Measurements from ENCODE around the gene SNRPA1. TPM values are rescaled to one million over a fixed set of nuclear protein-coding genes. Genes with fewer than 3 reads are reported as not detected.
A peak's percentile ranks its signal among the peaks of the same experiment; 100 is the strongest.

SNRPA1 gene
- total and polyA plus RNA-seq, 2 of the 13 experiments (the other 11 are each of a cell fraction or from before 2014, with no cell fraction given): 41.2 to 108 TPM

- TF ChIP-seq, protein P1, sequence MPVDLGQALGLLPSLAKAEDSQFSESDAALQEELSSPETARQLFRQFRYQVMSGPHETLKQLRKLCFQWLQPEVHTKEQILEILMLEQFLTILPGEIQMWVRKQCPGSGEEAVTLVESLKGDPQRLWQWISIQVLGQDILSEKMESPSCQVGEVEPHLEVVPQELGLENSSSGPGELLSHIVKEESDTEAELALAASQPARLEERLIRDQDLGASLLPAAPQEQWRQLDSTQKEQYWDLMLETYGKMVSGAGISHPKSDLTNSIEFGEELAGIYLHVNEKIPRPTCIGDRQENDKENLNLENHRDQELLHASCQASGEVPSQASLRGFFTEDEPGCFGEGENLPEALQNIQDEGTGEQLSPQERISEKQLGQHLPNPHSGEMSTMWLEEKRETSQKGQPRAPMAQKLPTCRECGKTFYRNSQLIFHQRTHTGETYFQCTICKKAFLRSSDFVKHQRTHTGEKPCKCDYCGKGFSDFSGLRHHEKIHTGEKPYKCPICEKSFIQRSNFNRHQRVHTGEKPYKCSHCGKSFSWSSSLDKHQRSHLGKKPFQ (CRISPR knock-in tag; IDR thresholded peaks at IDR 0.05; ENCODE audit: insufficient replicate concordance): peak; percentile 47
- TF ChIP-seq HNF1A (IDR thresholded peaks at IDR 0.05; ENCODE audit: low read depth): no peak
- TF ChIP-seq HNF1A (CRISPR knock-in tag; IDR thresholded peaks at IDR 0.05; ENCODE audit: borderline replicate concordance): peak; percentile 83; the same call in 1 of the 2 replicates
- TF ChIP-seq ZNF282 (IDR thresholded peaks at IDR 0.05; ENCODE audit: partially characterized antibody): no peak
- TF ChIP-seq BCLAF1 (IDR thresholded peaks at IDR 0.05): no peak
- TF ChIP-seq IKZF1 (IDR thresholded peaks at IDR 0.05): no peak
- TF ChIP-seq NKX3-1 (CRISPR knock-in tag; IDR thresholded peaks at IDR 0.05): no peak; the same call in none of the 2 replicates
- peak; percentile 97 for TF ChIP-seq TGIF2 (CRISPR knock-in tag; IDR thresholded peaks at IDR 0.05)
- peak; percentile 37 for TF ChIP-seq ZNF142 (CRISPR knock-in tag; IDR thresholded peaks at IDR 0.05)
- peak; percentile 34; the same call in 1 of the 2 replicates for TF ChIP-seq ZNF263 (CRISPR knock-in tag; IDR thresholded peaks at IDR 0.05)
- TF ChIP-seq ZNF275 (CRISPR knock-in tag; IDR thresholded peaks at IDR 0.05; ENCODE audit: borderline replicate concordance): peak; percentile 58; the same call in 1 of the 2 replicates
- TF ChIP-seq REXO4 (CRISPR knock-in tag; IDR thresholded peaks at IDR 0.05; ENCODE audit: borderline replicate concordance): no peak
These were observed at the start of gene SNRPA1 (continued) for GRCh38 chr15:101294731-101295606.

Data from HepG2 (cell line).